DOHH2 (cell line): ENCODE data around the gene MGAT1.
"Not testable (repeated sequence)": the region's sequence is repeated elsewhere in the genome, so short reads cannot be mapped to it uniquely, and the experiment has no call there.

Experiments
- H3F3A ChIP-seq: fragments of 200-600 bp; sonication (generic), shearing (Covaris generic); 2 replicates; pipeline ENCODE4 v1.6.0; 2016; ENCODE audit warnings: antibody characterized with exemption, mild to moderate bottlenecking; ENCODE audit not compliant: control insufficient read depth, insufficient read depth
- H3K27ac ChIP-seq: fragments of 200-600 bp; sonication (generic); 2 replicates; pipeline ENCODE4 v1.5.1; 2014; ENCODE audit warnings: low read depth, mild to moderate bottlenecking, low read length, moderate library complexity
- H3K27me3 ChIP-seq: fragments of 200-600 bp; sonication (generic); 2 replicates; pipeline ENCODE4 v1.6.1; 2014; ENCODE audit warnings: mild to moderate bottlenecking, low read length, mixed read lengths; ENCODE audit not compliant: control insufficient read depth
- H3K36me3 ChIP-seq: fragments of 200-600 bp; sonication (generic); 2 replicates; pipeline ENCODE4 v1.6.1; 2014; ENCODE audit warnings: mild to moderate bottlenecking, low read length, moderate library complexity, mixed read lengths; ENCODE audit not compliant: control insufficient read depth
- H3K4me1 ChIP-seq: fragments of 200-600 bp; sonication (generic); 2 replicates; pipeline ENCODE4 v1.6.1; 2014; ENCODE audit warnings: mild to moderate bottlenecking, low read length, mixed read lengths; ENCODE audit not compliant: control insufficient read depth
- H3K4me2 ChIP-seq: fragments of 200-600 bp; sonication (generic); 2 replicates; pipeline ENCODE4 v1.6.0; 2014; ENCODE audit warnings: mild to moderate bottlenecking, low read length, moderate library complexity
- H3K4me3 ChIP-seq: fragments of 200-600 bp; sonication (generic); 2 replicates; pipeline ENCODE4 v1.5.1; 2014; ENCODE audit warnings: mild to moderate bottlenecking, low read length, mixed read lengths
- H3K79me2 ChIP-seq: fragments of 200-600 bp; sonication (generic); 2 replicates; pipeline ENCODE4 v1.6.1; 2014; ENCODE audit warnings: mild to moderate bottlenecking, low read length, mixed read lengths; ENCODE audit not compliant: control insufficient read depth
- H3K9me2 ChIP-seq: fragments of 200-600 bp; sonication (generic); replicated peaks from 2 replicates; pipeline ENCODE4 v1.6.1; 2014; ENCODE audit warnings: mild to moderate bottlenecking, low read length, mixed read lengths; ENCODE audit not compliant: control insufficient read depth
- H3K9me3 ChIP-seq: fragments of 200-600 bp; sonication (generic); 2 replicates; pipeline ENCODE4 v1.6.1; 2014; ENCODE audit warnings: antibody characterized with exemption, low read length, mixed read lengths; ENCODE audit not compliant: control insufficient read depth, insufficient read depth
- H4K20me1 ChIP-seq: fragments of 200-600 bp; sonication (generic); 2 replicates; pipeline ENCODE4 v1.6.0; 2014; ENCODE audit warnings: low read depth, mild to moderate bottlenecking, antibody characterized with exemption, low read length, moderate library complexity; ENCODE audit not compliant: control insufficient read depth, insufficient read depth
- CTCF ChIP-seq: fragments of 200-600 bp; sonication (generic); IDR thresholded peaks from one replicate; pipeline ENCODE4 v1.5.1; 2014; ENCODE audit warnings: antibody characterized with exemption, mild to moderate bottlenecking, low read depth, low read length; ENCODE audit not compliant: poor library complexity, severe bottlenecking
- EZH2phosphoT487 ChIP-seq: fragments of 200-600 bp; sonication (generic); IDR thresholded peaks from 2 replicates; pipeline ENCODE4 v1.6.1; 2017; ENCODE audit warnings: borderline replicate concordance, mild to moderate bottlenecking, antibody characterized with exemption, low read length, moderate library complexity, mixed read lengths

Gene MGAT1

GRCh38 chr5:180790524-180790923 lies 12.1 kb downstream of the MGAT1 start:
- Histone ChIP-seq H3K27me3 (no peaks in the 10 kb centered on the region), H3K4me2 (no peak overlapping the region), H3K79me2 (peaks cover 48% of the 10 kb centered on the region), H3K27ac (no peak overlapping the region), H3K4me1 (peaks cover 23% of the 10 kb centered on the region), H3K4me3 (no peak overlapping the region), H3K9me2 (no peaks in the 10 kb centered on the region), H3K9me3 (no peaks in the 10 kb centered on the region), H4K20me1 (no peaks in the 10 kb centered on the region), H3K36me3 (peaks cover 47% of the 10 kb centered on the region), H3F3A (0 out of 2 replicates have a peak, but pooled peaks cover 2% of the 10 kb centered on the region)
- TF ChIP-seq EZH2phosphoT487, result no peak
- TF ChIP-seq CTCF, result no peak

GRCh38 chr5:180790020-180790419 lies 12.6 kb downstream of the MGAT1 start:
- Histone ChIP-seq H3K9me2 (no peaks in the 10 kb centered on the region), H3K4me2 (no peak overlapping the region), H3K36me3 (peaks cover 43% of the 10 kb centered on the region), H3K27ac (no peak overlapping the region), H3F3A (0 out of 2 replicates have a peak, but pooled peaks cover 2% of the 10 kb centered on the region), H3K4me3 (no peak overlapping the region), H3K27me3 (no peaks in the 10 kb centered on the region), H4K20me1 (no peaks in the 10 kb centered on the region), H3K9me3 (no peaks in the 10 kb centered on the region), H3K4me1 (peaks cover 20% of the 10 kb centered on the region), H3K79me2 (peaks cover 43% of the 10 kb centered on the region)
- TF ChIP-seq EZH2phosphoT487, result no peak
- peak; percentile 32 for TF ChIP-seq CTCF

GRCh38 chr5:180788651-180789410 lies 13.8 kb downstream of the MGAT1 start:
- H3K79me2 ChIP-seq, result peaks cover 32% of the 10 kb centered on the region
- peaks cover 37% of the 10 kb centered on the region for H3K36me3 ChIP-seq
- not testable (repeated sequence) for H3K4me2 ChIP-seq, H3K27ac ChIP-seq, H3K9me3 ChIP-seq, H3K4me3 ChIP-seq, H3F3A ChIP-seq, H3K27me3 ChIP-seq, H3K9me2 ChIP-seq, H4K20me1 ChIP-seq, H3K4me1 ChIP-seq

GRCh38 chr5:180787711-180788431 lies 14.7 kb downstream of the MGAT1 start:
- Histone ChIP-seq H3K4me1 (peaks cover under 1% of the 10 kb centered on the region; the same call in 1 of the 2 replicates), H3K79me2 (peaks cover 22% of the 10 kb centered on the region), H3K4me3 (no peak overlapping the region), H3K27me3 (no peaks in the 10 kb centered on the region), H4K20me1 (no peaks in the 10 kb centered on the region), H3K4me2 (no peak overlapping the region), H3K9me3 (no peaks in the 10 kb centered on the region), H3K9me2 (no peaks in the 10 kb centered on the region), H3F3A (0 out of 2 replicates have a peak, but pooled peaks cover 2% of the 10 kb centered on the region), H3K27ac (no peak overlapping the region), H3K36me3 (peaks cover 35% of the 10 kb centered on the region)
- TF ChIP-seq CTCF, result no peak
- TF ChIP-seq EZH2phosphoT487, result no peak
